Measurements from ENCODE around the gene NFATC1. TPM values are rescaled to one million over a fixed set of nuclear protein-coding genes. Genes with fewer than 3 reads are reported as not detected.

Gene NFATC1
- total RNA-seq, 4 donors from 2014 or later: 14.0 to 22.4 (median 15.0) TPM

GRCh38 chr18:79355433-79356335, 40.0 kb upstream of the NFATC1 start:
- WGBS, 2 donors: 89 to 90% methylated on average over 26 of the region's 26 CpGs
- TF ChIP-seq CTCF (IDR thresholded peaks at IDR 0.05): no peak
- no peak for TF ChIP-seq POLR2A (IDR thresholded peaks at IDR 0.05)
- DNase-seq (ENCODE audit: low spot score in 2 of 2): no peak
- intact Hi-C loops (cut with DNase I; ENCODE audit: low total_unique reads): no loop called here
- H3K4me3 ChIP-seq (ENCODE audit: low read depth, poor library complexity, severe bottlenecking): no peak overlapping the region

- intact Hi-C loops (cut with DNase I; ENCODE audit: low total_unique reads): no loop called here
- TF ChIP-seq CTCF (IDR thresholded peaks at IDR 0.05) (no peak), POLR2A (IDR thresholded peaks at IDR 0.05) (no peak)
- WGBS, 2 donors: 89 to 92% methylated on average over 5 of the region's 5 CpGs
- peak in 1 of 2 donors; percentile 58 for DNase-seq (ENCODE audit: low spot score in 2 of 2)
- H3K4me3 ChIP-seq (ENCODE audit: low read depth, poor library complexity, severe bottlenecking): no peak overlapping the region
These were observed 39.3 kb upstream of the NFATC1 start for GRCh38 chr18:79356435-79356834.

- intact Hi-C loops (cut with DNase I; ENCODE audit: low total_unique reads): no loop called here
- TF ChIP-seq POLR2A (IDR thresholded peaks at IDR 0.05) (no peak), CTCF (IDR thresholded peaks at IDR 0.05) (no peak)
- H3K4me3 ChIP-seq (ENCODE audit: low read depth, poor library complexity, severe bottlenecking): no peak overlapping the region
- 94 to 95% methylated on average over 12 of the region's 12 CpGs for WGBS, 2 donors
- DNase-seq (ENCODE audit: low spot score in 2 of 2): no peak
These were observed 34.8 kb upstream of the NFATC1 start for GRCh38 chr18:79360933-79361332.

- no peak for DNase-seq (ENCODE audit: low spot score in 2 of 2)
- intact Hi-C loops (cut with DNase I; ENCODE audit: low total_unique reads): no loop called here
- no peak for TF ChIP-seq CTCF (IDR thresholded peaks at IDR 0.05)
- no peak for TF ChIP-seq POLR2A (IDR thresholded peaks at IDR 0.05)
- 97 to 98% methylated on average over 20 of the region's 20 CpGs for WGBS, 2 donors
- H3K4me3 ChIP-seq (ENCODE audit: low read depth, poor library complexity, severe bottlenecking): no peak overlapping the region
These were observed 33.8 kb upstream of the NFATC1 start for GRCh38 chr18:79361766-79362522.

- peak in 1 of 2 donors; percentile 80 for DNase-seq (ENCODE audit: low spot score in 2 of 2)
- intact Hi-C loops (cut with DNase I; ENCODE audit: low total_unique reads): no loop called here
- no peak overlapping the region for H3K4me3 ChIP-seq (ENCODE audit: low read depth, poor library complexity, severe bottlenecking)
- 92 to 95% methylated on average over 13 of the region's 13 CpGs for WGBS, 2 donors
- no peak for TF ChIP-seq POLR2A (IDR thresholded peaks at IDR 0.05)
- no peak for TF ChIP-seq CTCF (IDR thresholded peaks at IDR 0.05)
These were observed 30.0 kb upstream of the NFATC1 start for GRCh38 chr18:79365701-79366100.
